HL-60/S4 treated with retinoic acid at 250 ng/mL for 4 days and 3 days (cell line): ENCODE results near the gene LIPC.

ENCODE experiments used
- in situ Hi-C: fragments of 300-500 bp; cut with MboI; formaldehyde crosslinking; loops from 2 replicates; pipeline ENCODE4 v1.7.0; 2022; ENCODE audit warnings: low sequenced_read_pairs

The LIPC gene

GRCh38 chr15:58512522-58512921 lies 80.7 kb downstream of the LIPC start:
- in situ Hi-C loops: no loop called here

- in situ Hi-C loops: no loop called here
Measured at GRCh38 chr15:58513008-58513407, 81.2 kb downstream of the LIPC start.

GRCh38 chr15:58513726-58514336 lies 82.0 kb downstream of the LIPC start:
- in situ Hi-C loops: no loop called here

GRCh38 chr15:58515807-58516206 lies 84.0 kb downstream of the LIPC start:
- in situ Hi-C loops: no loop called here

- in situ Hi-C loops: no loop called here
Measured at GRCh38 chr15:58517252-58517681, 85.5 kb downstream of the LIPC start.

- in situ Hi-C loops: no loop called here
Measured at GRCh38 chr15:58517682-58518525, 86.1 kb downstream of the LIPC start.

GRCh38 chr15:58518626-58519025 lies 86.8 kb downstream of the LIPC start:
- in situ Hi-C loops: no loop called here

- in situ Hi-C loops: no loop called here
Measured at GRCh38 chr15:58519516-58519915, 87.7 kb downstream of the LIPC start.

GRCh38 chr15:58520464-58520863 lies 88.7 kb downstream of the LIPC start:
- in situ Hi-C loops: no loop called here

GRCh38 chr15:58520936-58521292 lies 89.1 kb downstream of the LIPC start:
- in situ Hi-C loops: no loop called here

GRCh38 chr15:58521293-58521991 lies 89.7 kb downstream of the LIPC start:
- in situ Hi-C loops: no loop called here

GRCh38 chr15:58522391-58522790 lies 90.6 kb downstream of the LIPC start:
- in situ Hi-C loops: no loop called here

GRCh38 chr15:58522865-58523264 lies 91.1 kb downstream of the LIPC start:
- in situ Hi-C loops: no loop called here

GRCh38 chr15:58523634-58524033 lies 91.8 kb downstream of the LIPC start:
- in situ Hi-C loops: no loop called here

- in situ Hi-C loops: no loop called here
Measured at GRCh38 chr15:58524247-58524646, 92.5 kb downstream of the LIPC start.

- in situ Hi-C loops: no loop called here
Measured at GRCh38 chr15:58525991-58526421, 94.2 kb downstream of the LIPC start.

- in situ Hi-C loops: no loop called here
Measured at GRCh38 chr15:58526647-58527192, 94.9 kb downstream of the LIPC start.

GRCh38 chr15:58527573-58528187 lies 95.9 kb downstream of the LIPC start:
- in situ Hi-C loops: no loop called here

- in situ Hi-C loops: no loop called here
Measured at GRCh38 chr15:58528188-58528870, 96.5 kb downstream of the LIPC start.

GRCh38 chr15:58529041-58529440 lies 97.2 kb downstream of the LIPC start:
- in situ Hi-C loops: no loop called here
